ENCODE measurements around the gene DNAJC5G. TPM values are rescaled to one million over a fixed set of nuclear protein-coding genes. Genes with fewer than 3 reads are reported as not detected.

Gene DNAJC5G
- not detected for polyA plus RNA-seq (2012; ENCODE audit: missing spikeins)

- no peak for TF ChIP-seq TAF1 (IDR thresholded peaks at IDR 0.05; ENCODE audit: borderline replicate concordance, low read depth, low read length)
- no peak for TF ChIP-seq POLR2AphosphoS5 (IDR thresholded peaks at IDR 0.05; ENCODE audit: low read depth, low read length)
- TF ChIP-seq POLR2A (IDR thresholded peaks at IDR 0.05; ENCODE audit: low read depth, low read length), result no peak
- DNase-seq (ENCODE audit: insufficient read length) (no peak), FAIRE-seq (no peak)
Measured at GRCh38 chr2:27275211-27276150, at the start of gene DNAJC5G. Gene DNAJC5G (plus strand): TSS chr2:27275433. CDS start chr2:27276729, 1,296 bp downstream.

DNA sequence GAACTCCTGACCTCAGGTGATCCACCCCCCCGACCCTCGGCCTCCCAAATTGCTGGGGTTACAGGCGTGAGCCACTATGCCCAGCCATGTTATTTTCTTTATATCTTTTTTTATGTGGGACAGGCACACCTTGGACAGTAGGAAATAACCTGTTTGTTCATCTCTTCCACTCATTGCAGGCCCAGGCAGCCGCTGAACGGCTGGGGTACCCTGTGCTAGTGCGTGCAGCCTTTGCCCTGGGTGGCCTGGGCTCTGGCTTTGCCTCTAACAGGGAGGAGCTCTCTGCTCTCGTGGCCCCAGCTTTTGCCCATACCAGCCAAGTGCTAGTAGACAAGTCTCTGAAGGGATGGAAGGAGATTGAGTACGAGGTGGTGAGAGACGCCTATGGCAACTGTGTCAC is 49.7 kb upstream of the DNAJC5G start:
- no peak for TF ChIP-seq TAF1 (IDR thresholded peaks at IDR 0.05; ENCODE audit: borderline replicate concordance, low read depth, low read length)
- TF ChIP-seq POLR2AphosphoS5 (IDR thresholded peaks at IDR 0.05; ENCODE audit: low read depth, low read length), result no peak
- no peak for TF ChIP-seq POLR2A (IDR thresholded peaks at IDR 0.05; ENCODE audit: low read depth, low read length)
- no peak for DNase-seq (ENCODE audit: insufficient read length)
- no peak for FAIRE-seq

DNA sequence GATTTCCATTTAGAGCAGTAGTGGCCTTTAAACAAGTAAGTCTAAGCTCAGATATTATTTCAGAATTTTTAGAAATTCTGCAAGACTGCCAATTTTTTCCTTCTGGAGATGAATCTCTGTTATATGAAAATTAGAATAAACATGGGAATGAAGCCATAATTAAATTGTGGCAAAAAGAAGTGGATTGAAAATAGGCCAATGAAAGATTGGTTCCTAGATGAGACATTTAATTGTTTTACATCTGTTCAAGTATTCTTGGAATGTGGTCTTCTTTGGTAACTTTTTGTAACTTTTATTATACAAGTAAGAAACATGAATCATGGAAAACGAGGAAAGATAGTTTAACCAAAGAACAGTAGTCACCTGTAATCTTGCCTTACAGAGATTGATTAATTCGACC is 47.7 kb upstream of the DNAJC5G start:
- TF ChIP-seq POLR2AphosphoS5 (IDR thresholded peaks at IDR 0.05; ENCODE audit: low read depth, low read length), result no peak
- no peak for TF ChIP-seq POLR2A (IDR thresholded peaks at IDR 0.05; ENCODE audit: low read depth, low read length)
- TF ChIP-seq TAF1 (IDR thresholded peaks at IDR 0.05; ENCODE audit: borderline replicate concordance, low read depth, low read length), result no peak
- no peak for DNase-seq (ENCODE audit: insufficient read length)
- FAIRE-seq, result no peak

DNA sequence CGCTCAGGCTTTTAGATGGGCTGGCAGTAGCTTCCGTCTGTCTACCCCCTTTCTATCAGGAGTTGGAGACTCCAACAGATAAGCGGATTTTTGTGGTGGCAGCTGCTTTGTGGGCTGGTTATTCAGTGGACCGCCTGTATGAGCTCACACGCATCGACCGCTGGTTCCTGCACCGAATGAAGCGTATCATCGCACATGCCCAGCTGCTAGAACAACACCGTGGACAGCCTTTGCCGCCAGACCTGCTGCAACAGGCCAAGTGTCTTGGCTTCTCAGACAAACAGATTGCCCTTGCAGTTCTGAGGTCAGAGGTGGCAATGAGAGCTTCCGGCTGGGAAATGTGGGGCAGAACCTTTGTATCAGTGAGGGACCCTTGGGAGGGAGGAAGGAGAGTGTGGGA is 43.3 kb upstream of the DNAJC5G start:
- no peak for FAIRE-seq
- no peak for TF ChIP-seq TAF1 (IDR thresholded peaks at IDR 0.05; ENCODE audit: borderline replicate concordance, low read depth, low read length)
- TF ChIP-seq POLR2A (IDR thresholded peaks at IDR 0.05; ENCODE audit: low read depth, low read length), result no peak
- TF ChIP-seq POLR2AphosphoS5 (IDR thresholded peaks at IDR 0.05; ENCODE audit: low read depth, low read length), result no peak
- DNase-seq (ENCODE audit: insufficient read length), result no peak

DNA sequence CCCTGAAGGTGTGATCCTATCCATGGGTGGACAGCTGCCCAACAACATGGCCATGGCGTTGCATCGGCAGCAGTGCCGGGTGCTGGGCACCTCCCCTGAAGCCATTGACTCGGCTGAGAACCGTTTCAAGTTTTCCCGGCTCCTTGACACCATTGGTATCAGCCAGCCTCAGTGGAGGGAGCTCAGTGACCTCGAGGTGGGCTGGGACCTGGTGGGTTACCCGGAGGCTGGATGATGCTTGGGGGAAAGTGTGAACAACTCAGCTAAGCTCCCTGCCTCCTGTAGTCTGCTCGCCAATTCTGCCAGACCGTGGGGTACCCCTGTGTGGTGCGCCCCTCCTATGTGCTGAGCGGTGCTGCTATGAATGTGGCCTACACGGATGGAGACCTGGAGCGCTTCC is 41.9 kb upstream of the DNAJC5G start:
- FAIRE-seq, result no peak
- no peak for TF ChIP-seq POLR2AphosphoS5 (IDR thresholded peaks at IDR 0.05; ENCODE audit: low read depth, low read length)
- no peak for TF ChIP-seq POLR2A (IDR thresholded peaks at IDR 0.05; ENCODE audit: low read depth, low read length)
- no peak for TF ChIP-seq TAF1 (IDR thresholded peaks at IDR 0.05; ENCODE audit: borderline replicate concordance, low read depth, low read length)
- DNase-seq (ENCODE audit: insufficient read length), result no peak

DNA sequence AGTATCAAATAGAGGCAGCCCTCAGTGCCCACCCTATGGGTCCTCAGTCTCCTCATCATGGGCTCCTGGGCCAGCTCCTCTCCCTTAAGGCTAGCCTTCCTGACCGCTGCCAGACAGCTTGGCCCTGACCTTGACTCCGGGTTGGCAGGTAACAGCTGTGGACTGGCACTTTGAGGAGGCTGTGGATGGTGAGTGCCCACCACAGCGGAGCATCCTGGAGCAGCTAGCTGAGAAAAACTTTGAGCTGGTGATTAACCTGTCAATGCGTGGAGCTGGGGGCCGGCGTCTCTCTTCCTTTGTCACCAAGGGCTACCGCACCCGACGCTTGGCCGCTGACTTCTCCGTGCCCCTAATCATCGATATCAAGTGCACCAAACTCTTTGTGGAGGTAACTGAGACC is 39.1 kb upstream of the DNAJC5G start:
- no peak for DNase-seq (ENCODE audit: insufficient read length)
- TF ChIP-seq POLR2AphosphoS5 (IDR thresholded peaks at IDR 0.05; ENCODE audit: low read depth, low read length) (no peak), POLR2A (IDR thresholded peaks at IDR 0.05; ENCODE audit: low read depth, low read length) (no peak), TAF1 (IDR thresholded peaks at IDR 0.05; ENCODE audit: borderline replicate concordance, low read depth, low read length) (no peak)
- no peak for FAIRE-seq

GRCh38 chr2:27236626-27237025 is 38.6 kb upstream of the DNAJC5G start:
- FAIRE-seq, result no peak
- no peak for TF ChIP-seq POLR2AphosphoS5 (IDR thresholded peaks at IDR 0.05; ENCODE audit: low read depth, low read length)
- TF ChIP-seq POLR2A (IDR thresholded peaks at IDR 0.05; ENCODE audit: low read depth, low read length), result no peak
- TF ChIP-seq TAF1 (IDR thresholded peaks at IDR 0.05; ENCODE audit: borderline replicate concordance, low read depth, low read length), result no peak
- DNase-seq (ENCODE audit: insufficient read length), result no peak

- FAIRE-seq (no peak), DNase-seq (ENCODE audit: insufficient read length) (no peak)
- no peak for TF ChIP-seq POLR2AphosphoS5 (IDR thresholded peaks at IDR 0.05; ENCODE audit: low read depth, low read length)
- no peak for TF ChIP-seq POLR2A (IDR thresholded peaks at IDR 0.05; ENCODE audit: low read depth, low read length)
- no peak for TF ChIP-seq TAF1 (IDR thresholded peaks at IDR 0.05; ENCODE audit: borderline replicate concordance, low read depth, low read length)
Measured at GRCh38 chr2:27237341-27237945, 37.8 kb upstream of the DNAJC5G start.

DNA sequence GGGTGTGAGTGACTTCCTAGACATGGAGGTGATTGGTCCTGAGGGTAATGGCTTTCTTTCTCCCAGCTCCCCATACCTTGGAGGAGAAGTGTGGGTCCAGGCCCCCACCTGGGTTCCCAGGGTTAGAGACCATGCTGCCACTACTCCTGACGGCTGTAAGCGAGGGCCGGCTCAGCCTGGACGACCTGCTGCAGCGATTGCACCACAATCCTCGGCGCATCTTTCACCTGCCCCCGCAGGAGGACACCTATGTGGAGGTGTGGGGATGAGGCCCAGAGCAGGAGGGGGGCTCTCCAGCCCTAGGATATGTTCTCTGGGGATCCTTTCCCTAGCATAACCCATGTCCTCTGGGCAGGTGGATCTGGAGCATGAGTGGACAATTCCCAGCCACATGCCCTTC is 36.3 kb upstream of the DNAJC5G start:
- no peak for DNase-seq (ENCODE audit: insufficient read length)
- no peak for FAIRE-seq
- TF ChIP-seq POLR2A (IDR thresholded peaks at IDR 0.05; ENCODE audit: low read depth, low read length), result no peak
- TF ChIP-seq TAF1 (IDR thresholded peaks at IDR 0.05; ENCODE audit: borderline replicate concordance, low read depth, low read length), result no peak
- TF ChIP-seq POLR2AphosphoS5 (IDR thresholded peaks at IDR 0.05; ENCODE audit: low read depth, low read length), result no peak

- no peak for DNase-seq (ENCODE audit: insufficient read length)
- TF ChIP-seq POLR2AphosphoS5 (IDR thresholded peaks at IDR 0.05; ENCODE audit: low read depth, low read length) (no peak), TAF1 (IDR thresholded peaks at IDR 0.05; ENCODE audit: borderline replicate concordance, low read depth, low read length) (no peak), POLR2A (IDR thresholded peaks at IDR 0.05; ENCODE audit: low read depth, low read length) (no peak)
- no peak for FAIRE-seq
Measured at GRCh38 chr2:27240406-27240805, 34.8 kb upstream of the DNAJC5G start.

GRCh38 chr2:27241761-27242613 is 33.2 kb upstream of the DNAJC5G start:
- TF ChIP-seq POLR2A (IDR thresholded peaks at IDR 0.05; ENCODE audit: low read depth, low read length) (no peak), POLR2AphosphoS5 (IDR thresholded peaks at IDR 0.05; ENCODE audit: low read depth, low read length) (no peak), TAF1 (IDR thresholded peaks at IDR 0.05; ENCODE audit: borderline replicate concordance, low read depth, low read length) (no peak)
- no peak for DNase-seq (ENCODE audit: insufficient read length)
- FAIRE-seq, result no peak

All from GM12892 (cell line).